Activated T-helper 17 cell treated with anti-CD3 and anti-CD28 coated beads, Interleukin-2, amount 50 U/mL, for 72 hours (primary cell): ENCODE data around the gene HOXA10. TPM values are rescaled to one million over a fixed set of nuclear protein-coding genes. Genes with fewer than 3 reads are reported as not detected.

ENCODE experiments used
- ATAC-seq: fragments of 150-1000 bp; cut with Tn5 transposase; replicated peaks from 2 replicates; pipeline ENCODE4 v1.10.0; 2021; ENCODE audit warnings: mild to moderate bottlenecking, moderate library complexity
- H3K27ac Mint-ChIP-seq: one replicate; pipeline ENCODE4 v1.8.0; 2022; ENCODE audit warnings: mixed read lengths
- H3K27me3 Mint-ChIP-seq: one replicate; pipeline ENCODE4 v1.8.0; 2022; ENCODE audit warnings: mixed read lengths
- H3K36me3 Mint-ChIP-seq: one replicate; pipeline ENCODE4 v1.8.0; 2022; ENCODE audit warnings: low read depth, mild to moderate bottlenecking, mixed read lengths
- H3K4me1 Mint-ChIP-seq: one replicate; pipeline ENCODE4 v1.8.0; 2022; ENCODE audit warnings: mixed read lengths
- H3K4me3 Mint-ChIP-seq: one replicate; pipeline ENCODE4 v1.8.0; 2022; ENCODE audit warnings: mild to moderate bottlenecking, mixed read lengths
- H3K9me3 Mint-ChIP-seq: one replicate; pipeline ENCODE4 v1.8.0; 2022; ENCODE audit warnings: mixed read lengths
- total RNA-seq, 2 donors: library from RNA; stranded (reverse); gene quantifications; one replicate each; pipeline ENCODE4 v1.2.3, GENCODE V29; 2022

The HOXA10 gene
- total RNA-seq, 2 donors from 2014 or later: not detected

DNA sequence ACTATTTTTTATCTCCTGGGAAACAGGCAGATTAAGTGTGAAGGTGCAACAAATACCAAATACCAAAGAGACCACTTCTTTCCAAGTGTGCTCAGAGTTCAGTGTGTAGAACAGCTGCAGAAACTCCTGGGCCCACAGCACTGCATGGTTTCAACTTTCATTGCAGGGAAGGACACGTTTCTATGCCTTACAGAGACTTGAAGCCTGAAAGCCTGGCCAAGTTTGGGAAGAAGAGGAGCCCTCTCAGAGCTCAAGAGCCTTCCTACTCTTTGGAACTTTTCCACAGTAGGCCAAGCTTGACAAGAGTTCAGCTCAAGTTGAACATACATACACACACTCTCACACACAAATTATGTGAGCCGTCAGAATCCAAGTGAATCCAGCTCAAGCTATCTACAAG, 46.1 kb downstream of the HOXA10 start:
- Mint-ChIP-seq H3K36me3 (no peaks in the 10 kb centered on the region), H3K27me3 (peaks cover 59% of the 10 kb centered on the region), H3K9me3 (no peaks in the 10 kb centered on the region), H3K4me3 (no peak overlapping the region), H3K4me1 (no peaks in the 10 kb centered on the region), H3K27ac (no peak overlapping the region)
- ATAC-seq: no peak

- Mint-ChIP-seq H3K27me3 (peaks cover 54% of the 10 kb centered on the region), H3K36me3 (no peaks in the 10 kb centered on the region), H3K27ac (no peak overlapping the region), H3K4me3 (no peak overlapping the region), H3K9me3 (no peaks in the 10 kb centered on the region), H3K4me1 (no peaks in the 10 kb centered on the region)
- no peak for ATAC-seq
Observed at GRCh38 chr7:27126596-27127327, 47.4 kb downstream of the HOXA10 start.

DNA sequence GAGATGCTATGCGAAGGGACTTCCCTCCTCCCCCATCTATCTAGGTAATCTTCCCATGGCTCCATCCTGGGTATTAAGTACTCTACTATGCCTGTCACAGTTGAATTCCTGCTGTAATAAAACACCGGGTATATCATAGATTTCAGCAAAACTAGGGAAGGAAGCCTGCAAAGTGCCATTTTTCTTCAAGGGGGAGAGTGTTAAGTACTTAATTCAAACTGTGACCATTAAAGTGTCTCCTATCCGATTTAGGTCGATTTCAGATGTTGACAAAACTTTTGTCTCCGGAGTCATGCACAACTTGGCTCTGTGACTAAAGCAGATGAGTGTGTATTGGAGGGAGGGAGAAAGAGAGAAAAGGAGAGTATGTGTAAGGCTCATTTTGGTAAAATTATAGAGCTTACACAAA, 48.1 kb downstream of the HOXA10 start:
- Mint-ChIP-seq H3K4me3 (no peak overlapping the region), H3K9me3 (no peaks in the 10 kb centered on the region), H3K27ac (no peak overlapping the region), H3K27me3 (peaks cover 52% of the 10 kb centered on the region), H3K36me3 (no peaks in the 10 kb centered on the region), H3K4me1 (no peaks in the 10 kb centered on the region)
- ATAC-seq: no peak

DNA sequence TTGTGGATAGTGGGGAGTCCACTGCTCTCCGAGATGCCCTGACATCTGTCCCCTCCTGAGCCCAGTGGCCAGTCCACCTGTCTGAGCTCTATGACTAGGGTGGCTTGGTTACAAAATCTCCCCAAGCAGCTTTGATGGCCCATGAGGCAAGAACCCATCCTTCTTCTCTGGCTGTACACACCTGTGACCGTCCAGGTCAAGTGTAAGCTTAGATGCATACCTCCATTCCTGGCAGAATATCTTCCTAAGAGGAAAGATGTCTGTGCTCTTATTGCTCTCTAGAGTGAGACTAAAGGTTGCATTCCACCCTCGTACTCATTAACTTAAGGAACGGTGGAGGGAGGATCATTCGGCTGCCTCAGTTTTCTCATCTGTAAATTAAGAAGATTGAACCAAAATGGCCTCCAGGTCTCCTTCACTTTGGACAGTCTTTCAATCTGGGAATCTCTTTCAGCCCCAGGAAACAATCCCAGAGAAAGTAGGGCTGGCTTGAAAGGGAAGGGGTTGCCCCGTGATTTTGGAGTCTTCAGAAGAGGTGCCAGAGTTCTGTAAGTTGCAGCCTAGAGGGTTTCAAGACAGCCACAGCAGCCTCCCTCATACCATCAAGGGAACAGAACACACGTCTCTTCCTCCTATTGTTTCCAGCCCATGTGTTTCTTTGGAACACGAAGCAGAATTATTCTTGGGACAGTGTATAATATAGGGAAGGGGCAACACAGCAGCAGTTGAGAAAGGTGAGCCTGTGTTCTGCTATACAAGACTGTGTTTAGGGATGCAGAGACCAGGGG, 49.0 kb downstream of the HOXA10 start:
- no peaks in the 10 kb centered on the region for H3K4me1 Mint-ChIP-seq
- peaks cover 52% of the 10 kb centered on the region for H3K27me3 Mint-ChIP-seq
- H3K4me3 Mint-ChIP-seq: no peak overlapping the region
- no peaks in the 10 kb centered on the region for H3K9me3 Mint-ChIP-seq
- no peak overlapping the region for H3K27ac Mint-ChIP-seq
- no peaks in the 10 kb centered on the region for H3K36me3 Mint-ChIP-seq
- no peak for ATAC-seq

DNA sequence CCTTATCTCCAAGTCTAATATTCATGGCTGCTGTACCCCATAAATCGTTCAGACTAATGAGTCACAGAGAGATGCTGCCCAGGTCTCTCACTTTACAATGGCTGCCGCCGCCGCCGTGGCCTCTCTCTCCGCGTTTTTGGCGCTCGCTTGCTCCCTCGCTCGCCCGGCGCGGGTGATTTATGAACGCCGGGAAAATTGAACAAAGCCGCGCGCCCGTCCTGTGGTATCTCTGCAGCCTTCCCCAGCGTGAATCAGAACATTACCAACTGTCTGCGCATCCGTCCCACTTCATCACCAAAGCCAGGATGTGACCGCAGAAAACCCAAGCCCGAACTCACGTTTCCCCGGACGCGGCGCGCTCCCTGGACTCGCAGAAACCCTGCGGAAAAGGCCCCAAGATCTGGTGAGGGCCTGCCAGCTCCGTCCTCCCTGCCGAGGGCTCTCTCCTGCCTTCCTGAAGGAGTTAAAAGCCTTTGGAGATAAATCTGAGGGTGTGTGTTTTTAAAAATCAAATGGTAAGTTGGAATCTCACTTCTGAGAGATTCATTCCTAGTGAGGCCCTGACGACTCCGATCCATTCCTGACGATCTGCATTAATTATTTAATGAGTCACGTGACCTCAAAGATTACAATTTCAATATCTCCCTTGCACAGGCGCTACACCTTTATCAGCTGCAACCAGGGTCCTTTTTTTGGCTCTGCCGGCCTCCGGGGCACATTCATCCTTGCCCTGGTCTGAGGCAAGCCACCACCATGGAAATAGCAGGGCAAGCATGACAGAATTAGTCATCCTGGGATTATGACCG, 49.8 kb downstream of the HOXA10 start:
- H3K9me3 Mint-ChIP-seq: no peaks in the 10 kb centered on the region
- no peak for ATAC-seq
- H3K36me3 Mint-ChIP-seq: no peaks in the 10 kb centered on the region
- H3K27me3 Mint-ChIP-seq: peaks cover 49% of the 10 kb centered on the region
- no peaks in the 10 kb centered on the region for H3K4me1 Mint-ChIP-seq
- no peak overlapping the region for H3K27ac Mint-ChIP-seq
- H3K4me3 Mint-ChIP-seq: no peak overlapping the region

GRCh38 chr7:27123477-27124053, 50.6 kb downstream of the HOXA10 start:
- Mint-ChIP-seq H3K4me3 (no peak overlapping the region), H3K27ac (no peak overlapping the region), H3K9me3 (no peaks in the 10 kb centered on the region), H3K27me3 (peaks cover 42% of the 10 kb centered on the region), H3K36me3 (no peaks in the 10 kb centered on the region), H3K4me1 (no peaks in the 10 kb centered on the region)
- no peak for ATAC-seq

- H3K4me3 Mint-ChIP-seq: no peak overlapping the region
- no peak overlapping the region for H3K27ac Mint-ChIP-seq
- H3K27me3 Mint-ChIP-seq: peaks cover 39% of the 10 kb centered on the region
- no peaks in the 10 kb centered on the region for H3K4me1 Mint-ChIP-seq
- no peaks in the 10 kb centered on the region for H3K9me3 Mint-ChIP-seq
- H3K36me3 Mint-ChIP-seq: no peaks in the 10 kb centered on the region
- no peak for ATAC-seq
Observed at GRCh38 chr7:27123007-27123476, 51.1 kb downstream of the HOXA10 start.

DNA sequence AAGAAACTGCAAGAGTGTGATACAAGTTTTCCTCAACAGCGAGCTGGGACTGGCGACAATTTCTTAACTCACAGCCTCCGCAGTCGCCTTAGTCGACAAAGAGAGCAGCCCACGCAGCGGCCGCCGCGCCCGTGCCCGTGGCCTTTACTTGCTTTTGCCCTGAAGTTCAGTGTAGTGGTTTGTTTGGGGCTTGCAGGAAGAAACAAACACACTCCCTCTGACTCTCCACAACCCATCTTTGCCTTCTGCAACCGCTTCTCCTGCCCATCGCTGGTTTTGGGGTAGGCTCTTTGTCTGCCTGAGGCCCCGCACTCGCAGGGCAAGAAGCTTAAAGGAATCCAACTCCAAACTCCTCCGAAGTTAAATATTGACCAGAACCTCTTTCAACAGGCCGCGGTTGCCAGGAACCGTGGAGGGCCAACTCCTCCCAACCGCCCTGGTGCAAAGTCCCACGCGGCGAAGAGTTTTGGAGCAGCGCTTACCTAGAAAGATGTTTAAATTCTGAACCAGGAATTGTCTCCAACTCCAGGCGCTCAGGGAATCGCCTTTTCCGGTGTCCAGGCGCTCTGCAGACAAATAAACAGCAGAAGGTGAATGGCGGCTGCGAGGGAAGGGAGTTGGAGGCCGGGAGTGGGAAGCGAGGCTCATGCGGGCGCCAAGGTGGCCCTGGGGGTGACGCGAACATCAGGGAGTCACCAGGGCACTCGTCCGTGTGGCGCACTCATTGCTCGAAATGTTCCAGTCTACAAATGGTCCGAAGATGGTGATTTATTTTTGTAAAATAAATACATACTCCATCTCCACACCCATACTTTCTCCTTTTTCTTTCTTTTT, 51.8 kb downstream of the HOXA10 start:
- H3K4me3 Mint-ChIP-seq: no peak overlapping the region
- H3K4me1 Mint-ChIP-seq: no peaks in the 10 kb centered on the region
- no peaks in the 10 kb centered on the region for H3K9me3 Mint-ChIP-seq
- H3K27me3 Mint-ChIP-seq: peaks cover 31% of the 10 kb centered on the region
- H3K36me3 Mint-ChIP-seq: no peaks in the 10 kb centered on the region
- no peak for ATAC-seq
- no peak overlapping the region for H3K27ac Mint-ChIP-seq

- ATAC-seq: no peak
- Mint-ChIP-seq H3K4me1 (no peaks in the 10 kb centered on the region), H3K27me3 (peaks cover 25% of the 10 kb centered on the region), H3K9me3 (no peaks in the 10 kb centered on the region), H3K27ac (no peak overlapping the region), H3K4me3 (no peak overlapping the region), H3K36me3 (no peaks in the 10 kb centered on the region)
Observed at GRCh38 chr7:27121684-27122076, 52.4 kb downstream of the HOXA10 start.

Other genes with a start within 250 kb of the HOXA10 start
- under 1 TPM in 1 of 2 donors, not detected in 1; 0.39 TPM for gene HOXA1, start 78.3 kb downstream of the HOXA10 start, total RNA-seq
- not detected for gene HOXA2, start 71.6 kb downstream of the HOXA10 start, total RNA-seq
- under 1 TPM in 1 of 2 donors, not detected in 1; 0.26 TPM for gene HOXA4, start 43.6 kb downstream of the HOXA10 start, total RNA-seq
- not detected for gene HOXA5, start 30.6 kb downstream of the HOXA10 start, total RNA-seq
- not detected for gene HOXA6, start 26.5 kb downstream of the HOXA10 start, total RNA-seq
- gene HOXA3, start 21.7 kb downstream of the HOXA10 start, total RNA-seq: not detected
- gene HOXA7, start 17.6 kb downstream of the HOXA10 start, total RNA-seq: not detected
- not detected for gene HOXA9, start 8.8 kb downstream of the HOXA10 start, total RNA-seq
- not detected for gene HOXA11, start 10.9 kb upstream of the HOXA10 start, total RNA-seq
- not detected for gene HOXA13, start 25.8 kb upstream of the HOXA10 start, total RNA-seq
- not detected for gene EVX1, start 68.5 kb upstream of the HOXA10 start, total RNA-seq